GM18526 (cell line): Measurements from ENCODE around the gene FCHO1.

Experiments used
- POLR2A ChIP-seq: IDR thresholded peaks from 3 replicates; pipeline ENCODE4 v1.6.1; 2011; ENCODE audit not compliant: insufficient read length; ENCODE audit errors: extremely low read depth

Gene FCHO1

GRCh38 chr19:17772172-17772571 lies 20.9 kb downstream of the FCHO1 start:
- TF ChIP-seq POLR2A: no peak

DNA sequence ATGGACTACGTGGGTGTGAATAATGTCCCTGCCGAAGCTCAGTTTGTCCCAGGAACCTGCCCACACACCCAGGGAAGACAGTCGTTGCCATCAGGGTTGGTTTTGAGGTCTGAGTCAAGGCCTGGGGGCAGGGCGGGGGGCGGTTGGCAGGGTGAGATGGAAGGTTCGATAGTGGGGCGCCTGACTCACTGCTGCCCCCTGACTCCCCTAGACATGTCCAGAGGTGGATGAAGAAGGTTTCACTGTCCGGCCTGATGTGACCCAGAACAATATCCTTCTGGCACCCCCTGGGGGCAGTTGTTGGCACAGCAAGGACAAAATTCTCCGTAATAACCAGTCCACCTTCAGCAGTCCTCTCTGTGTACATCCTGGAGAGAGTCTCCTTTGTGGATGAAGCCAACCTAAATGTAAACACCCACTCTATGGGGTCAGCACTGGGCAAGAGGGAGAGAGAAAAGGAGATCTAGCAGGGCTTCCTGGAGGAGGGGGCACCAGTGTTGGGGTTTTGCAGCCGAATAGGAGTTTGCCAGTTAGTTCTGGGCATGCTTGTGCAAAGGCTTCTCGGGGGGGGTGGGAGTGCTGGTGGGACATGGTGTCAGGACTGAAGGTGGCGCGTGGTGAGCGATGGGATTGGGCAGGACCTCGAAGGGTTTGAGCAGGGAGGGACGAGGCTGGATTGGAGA lies 24.1 kb downstream of the FCHO1 start:
- TF ChIP-seq POLR2A: no peak

GRCh38 chr19:17775991-17776803 lies 24.9 kb downstream of the FCHO1 start:
- no peak for TF ChIP-seq POLR2A

DNA sequence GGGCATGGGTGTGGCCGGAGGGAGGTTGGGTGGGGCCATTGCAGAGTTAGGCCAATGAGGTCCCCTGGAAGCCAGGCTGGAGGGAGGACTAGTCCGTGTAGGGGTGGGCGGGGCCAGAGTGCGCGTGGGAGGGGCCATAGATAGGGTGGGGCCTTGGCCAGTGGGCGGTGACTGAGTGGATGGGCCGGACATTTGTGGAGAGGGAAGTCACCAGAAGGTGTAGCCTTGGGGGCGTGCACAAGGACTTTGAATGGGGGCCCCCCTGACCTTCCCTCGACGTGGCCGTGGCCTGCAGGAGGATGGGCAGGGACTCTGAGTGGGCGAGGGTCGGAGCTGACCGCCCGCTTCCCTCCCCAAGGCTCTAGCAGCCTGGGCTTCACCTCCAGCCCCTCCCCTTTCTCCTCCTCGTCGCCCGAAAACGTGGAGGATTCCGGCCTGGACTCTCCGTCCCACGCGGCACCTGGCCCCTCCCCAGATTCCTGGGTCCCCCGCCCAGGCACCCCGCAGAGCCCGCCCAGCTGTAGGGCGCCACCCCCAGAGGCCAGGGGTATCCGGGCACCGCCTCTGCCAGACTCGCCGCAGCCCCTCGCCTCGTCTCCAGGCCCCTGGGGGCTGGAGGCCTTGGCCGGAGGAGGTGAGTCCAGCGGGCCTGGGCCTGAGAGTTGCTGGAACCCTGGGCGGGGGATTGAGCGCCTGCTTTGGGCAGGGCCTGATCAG lies 27.1 kb downstream of the FCHO1 start:
- TF ChIP-seq POLR2A: no peak

- TF ChIP-seq POLR2A: no peak
Measured at GRCh38 chr19:17778968-17779929, 28.0 kb downstream of the FCHO1 start.

DNA sequence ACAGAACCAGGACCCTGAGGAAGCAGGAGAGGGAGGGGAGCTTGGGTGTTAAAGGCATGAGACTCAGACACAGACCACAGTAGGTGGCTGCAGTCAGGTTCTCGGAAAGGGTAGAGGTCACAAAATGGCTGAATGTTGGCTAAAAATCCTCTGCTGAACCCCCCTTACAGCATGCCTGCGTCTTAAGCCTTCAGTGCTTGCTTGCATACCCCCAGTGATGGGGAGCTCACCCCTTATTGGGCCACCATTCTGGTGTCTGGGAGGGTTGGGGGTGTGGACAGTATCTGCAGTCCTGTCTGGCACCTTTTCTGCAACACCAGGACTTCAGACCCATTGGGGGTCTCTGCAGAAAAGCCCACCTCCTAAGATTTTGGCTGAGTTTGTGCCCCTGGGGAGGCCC lies 29.5 kb downstream of the FCHO1 start:
- TF ChIP-seq POLR2A: no peak

GRCh38 chr19:17784201-17785008 lies 33.1 kb downstream of the FCHO1 start:
- no peak for TF ChIP-seq POLR2A

DNA sequence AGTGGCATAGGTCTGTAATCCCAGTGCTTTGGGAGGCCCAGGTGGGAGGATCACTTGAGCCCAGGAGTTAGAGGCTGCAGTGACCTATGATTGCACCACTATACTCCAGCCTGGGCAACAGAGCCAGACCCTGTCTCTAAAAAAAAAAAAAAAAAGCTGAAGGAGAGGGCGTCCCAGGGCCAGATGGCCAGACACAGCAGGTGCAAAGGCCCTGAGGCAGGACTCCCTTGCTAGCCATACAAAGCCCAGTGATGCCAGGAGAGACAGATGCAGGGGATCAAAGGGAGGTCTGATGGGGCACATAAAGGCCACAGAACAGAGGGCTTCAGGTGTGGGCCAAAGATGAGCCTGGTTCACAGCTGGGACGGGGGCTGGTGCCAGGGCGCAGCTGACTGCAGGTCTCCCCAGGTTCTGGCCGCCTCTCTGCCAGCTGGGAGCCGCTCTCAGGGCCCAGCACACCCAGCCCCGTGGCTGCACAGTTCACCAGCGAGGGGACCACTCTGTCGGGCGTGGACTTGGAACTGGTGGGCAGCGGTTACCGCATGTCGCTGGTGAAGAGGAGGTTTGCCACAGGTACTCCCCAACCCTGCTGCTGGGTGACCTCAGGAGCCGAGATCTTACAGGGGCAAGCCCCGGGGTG lies 36.1 kb downstream of the FCHO1 start:
- no peak for TF ChIP-seq POLR2A

DNA sequence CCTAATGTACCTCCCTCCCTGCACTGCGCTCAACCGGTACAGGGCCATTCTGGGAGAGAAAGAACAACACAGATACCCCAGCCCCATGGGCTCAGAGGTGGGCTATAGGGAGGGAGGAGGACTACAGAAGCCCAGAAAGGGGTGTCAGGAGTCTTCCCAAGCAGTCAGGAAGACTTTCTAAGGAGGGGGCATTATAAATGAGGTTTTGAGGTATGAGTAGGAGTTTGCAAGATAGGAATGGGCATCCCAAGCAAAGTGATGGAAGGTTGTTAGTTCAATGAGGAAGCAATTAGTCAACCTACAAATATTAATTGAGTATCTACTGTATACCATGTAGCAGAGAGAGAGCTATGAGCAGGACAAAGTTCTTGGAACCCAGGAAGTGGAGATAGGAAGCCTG lies 37.4 kb downstream of the FCHO1 start:
- no peak for TF ChIP-seq POLR2A

GRCh38 chr19:17790059-17790780 lies 38.9 kb downstream of the FCHO1 start:
- no peak for TF ChIP-seq POLR2A

GRCh38 chr19:17794412-17794730 lies 43.1 kb downstream of the FCHO1 start:
- TF ChIP-seq POLR2A: no peak

- TF ChIP-seq POLR2A: no peak
Measured at GRCh38 chr19:17794731-17795494, 43.6 kb downstream of the FCHO1 start, which contains the start of gene B3GNT3. Gene B3GNT3, plus strand, starts transcription at chr19:17795138. Its CDS starts 12,670 bp downstream, at chr19:17807808.
